HL-60/S4 treated with phorbol 12-myristate 13-acetate at 8.2 ng/mL for 4 days and 3 days (cell line): ENCODE measurements around the gene TMEM254.
"Not testable (repeated sequence)": the region's sequence is repeated elsewhere in the genome, so short reads cannot be mapped to it uniquely, and the experiment has no call there.

Experiments
- in situ Hi-C: fragments of 300-500 bp; cut with MboI; formaldehyde crosslinking; loops from 2 replicates; pipeline ENCODE4 v1.15.0; 2022; ENCODE audit warnings: low sequenced_read_pairs

The TMEM254 gene

DNA sequence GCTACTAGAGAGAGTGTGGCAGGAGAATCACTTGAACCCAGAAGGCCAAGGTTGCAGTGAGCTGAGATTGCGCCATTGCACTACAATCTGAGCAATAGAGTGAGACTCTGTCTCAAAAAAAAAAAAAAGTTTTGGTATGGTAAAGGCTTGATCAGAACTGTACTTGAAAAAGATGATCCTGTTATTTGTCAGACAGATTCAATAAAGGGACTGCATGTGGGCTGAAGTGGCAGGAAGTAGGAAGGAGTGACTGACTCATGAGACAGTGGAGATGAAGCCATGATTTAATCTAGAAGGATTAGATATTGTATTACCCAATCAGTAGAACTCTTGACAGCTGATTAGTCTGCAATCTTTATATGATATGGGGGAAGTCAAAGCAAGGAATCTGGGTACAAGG, 2.7 kb upstream of the TMEM254 start:
- in situ Hi-C loops, result no loop called here

DNA sequence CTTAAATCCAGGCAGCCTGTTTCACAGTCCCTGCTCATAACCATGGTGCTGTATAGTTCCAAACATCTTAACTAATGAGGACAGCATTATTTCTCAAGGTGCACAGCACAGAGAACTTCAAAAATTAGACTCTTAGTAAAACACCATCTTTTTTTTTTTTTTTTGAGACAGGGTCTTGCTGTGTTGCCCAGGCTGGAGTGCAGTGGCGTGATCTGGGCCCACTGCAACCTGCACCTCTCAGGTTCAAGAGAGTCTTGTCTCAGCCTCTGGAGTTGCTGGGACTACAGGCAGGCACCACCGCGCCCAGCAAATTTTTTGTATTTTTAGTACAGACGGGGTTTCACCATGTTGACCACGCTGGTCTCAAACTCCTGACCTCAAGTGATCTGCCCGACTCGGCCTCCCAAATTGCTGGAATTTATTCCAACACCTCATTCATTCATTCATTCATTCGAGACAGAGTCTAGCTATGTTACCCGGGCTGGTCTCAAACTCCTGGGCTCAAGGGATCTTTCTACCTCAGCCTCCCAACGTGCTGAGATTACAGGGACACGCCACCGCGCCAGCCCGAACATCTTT, 507 bp upstream of the TMEM254 start:
- in situ Hi-C loops, result no loop called here

DNA sequence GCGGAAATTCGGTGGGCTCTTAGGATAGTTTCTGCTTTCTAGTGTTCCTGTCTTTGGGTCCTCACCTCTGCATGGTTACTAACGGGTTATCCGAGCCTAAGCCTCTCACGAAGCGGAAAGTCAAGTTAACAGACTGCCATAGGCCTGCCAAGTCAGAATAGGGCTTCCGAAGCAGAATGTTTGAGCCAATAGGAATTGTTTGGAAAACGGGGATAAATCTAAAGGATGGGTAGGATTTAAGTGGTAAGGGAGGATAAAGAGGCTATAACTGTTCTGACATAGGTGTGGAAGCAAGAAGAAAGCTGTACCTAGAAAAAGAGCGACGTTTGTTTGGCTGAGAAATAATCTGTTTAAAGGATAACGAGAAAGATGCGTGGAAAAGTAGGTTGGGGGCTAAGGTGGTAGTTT, 851 bp downstream of the TMEM254 start:
- in situ Hi-C loops, result no loop called here

DNA sequence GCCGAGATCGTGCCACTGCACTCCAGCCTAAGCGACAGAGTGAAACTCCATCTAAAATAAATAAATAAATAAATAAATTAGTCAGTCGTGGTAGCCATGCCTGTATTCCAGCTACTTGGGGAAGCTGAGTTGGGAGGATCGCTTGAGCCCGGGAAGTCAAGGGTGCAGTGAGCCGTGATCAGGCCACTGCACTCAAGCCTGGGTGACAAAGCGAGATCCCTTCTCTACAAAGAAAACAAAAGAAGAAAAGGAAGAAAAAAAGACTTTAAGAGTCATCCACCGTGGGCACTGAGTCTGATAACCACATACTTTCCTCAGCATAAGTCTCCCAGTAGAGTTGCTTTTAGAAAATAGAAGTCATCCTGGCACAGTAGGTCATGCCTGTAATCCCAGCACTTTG, 2.6 kb downstream of the TMEM254 start:
- in situ Hi-C loops, result no loop called here

DNA sequence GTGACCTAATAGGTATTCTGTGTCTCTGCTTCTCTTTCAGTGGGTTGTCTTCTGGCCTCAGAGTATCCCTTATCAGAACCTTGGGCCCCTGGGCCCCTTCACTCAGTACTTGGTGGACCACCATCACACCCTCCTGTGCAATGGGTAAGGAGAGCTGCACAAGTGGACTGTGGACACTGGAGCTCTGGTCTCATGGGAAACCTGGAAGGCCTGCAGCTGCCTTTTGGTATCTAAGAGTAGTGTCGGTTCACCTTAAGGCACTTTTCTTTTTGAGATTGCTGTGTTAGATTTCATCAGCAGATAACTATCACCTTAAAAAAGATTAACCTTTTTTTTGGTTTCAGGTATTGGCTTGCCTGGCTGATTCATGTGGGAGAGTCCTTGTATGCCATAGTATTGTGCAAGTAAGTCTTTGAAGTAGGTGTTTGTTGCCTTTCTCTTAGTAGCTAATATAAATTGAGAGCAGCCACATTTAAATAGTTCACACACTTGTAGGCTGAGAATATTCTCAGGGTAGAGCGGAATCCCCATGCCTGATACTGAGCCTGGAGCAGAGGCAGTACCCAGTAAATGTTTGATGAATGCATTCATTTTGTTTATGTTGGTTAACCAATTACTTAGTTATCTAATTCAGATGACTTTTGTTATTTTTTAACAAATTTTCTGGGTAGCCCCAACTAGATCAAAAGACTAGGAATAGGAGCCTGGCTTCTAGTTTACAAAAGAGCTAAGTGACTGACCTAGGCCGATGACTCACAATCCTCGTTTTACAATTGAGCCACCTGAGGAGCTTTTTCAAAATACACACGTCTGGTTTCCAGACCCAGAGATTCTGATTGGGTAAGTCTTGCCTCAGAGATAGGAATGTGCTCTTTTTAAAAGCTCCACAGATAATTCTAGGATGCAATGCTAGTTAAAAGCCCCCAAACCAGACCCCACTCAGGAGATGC, 3.6 kb downstream of the TMEM254 start:
- in situ Hi-C loops, result no loop called here

GRCh38 chr10:80090121-80090520, 11.7 kb downstream of the TMEM254 start:
- in situ Hi-C loops, result no loop called here

GRCh38 chr10:80094231-80094630, 15.8 kb downstream of the TMEM254 start:
- in situ Hi-C loops, result no loop called here

DNA sequence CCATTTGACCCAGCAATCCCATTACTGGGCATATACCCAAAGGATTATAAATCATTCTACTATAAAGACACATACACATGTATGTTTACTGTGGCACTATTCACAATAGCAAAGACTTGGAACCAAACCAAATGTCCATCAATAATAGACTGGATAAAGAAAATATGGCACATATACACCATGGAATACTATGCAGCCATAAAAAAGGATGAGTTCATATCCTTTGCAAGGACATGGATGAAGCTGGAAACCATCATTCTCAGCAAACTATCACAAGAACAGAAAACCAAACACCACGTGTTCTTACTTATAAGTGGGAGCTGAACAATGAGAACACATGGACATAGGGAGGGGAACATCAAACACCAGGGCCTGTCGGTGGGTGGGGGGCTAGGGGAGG, 19.8 kb downstream of the TMEM254 start:
- in situ Hi-C loops, result not testable (repeated sequence)

- in situ Hi-C loops, result not testable (repeated sequence)
Measured at GRCh38 chr10:80099295-80099694, 20.8 kb downstream of the TMEM254 start.

- in situ Hi-C loops, result no loop called here
Measured at GRCh38 chr10:80100116-80100515, 21.7 kb downstream of the TMEM254 start.

- in situ Hi-C loops, result no loop called here
Measured at GRCh38 chr10:80100861-80101695, 22.6 kb downstream of the TMEM254 start.

DNA sequence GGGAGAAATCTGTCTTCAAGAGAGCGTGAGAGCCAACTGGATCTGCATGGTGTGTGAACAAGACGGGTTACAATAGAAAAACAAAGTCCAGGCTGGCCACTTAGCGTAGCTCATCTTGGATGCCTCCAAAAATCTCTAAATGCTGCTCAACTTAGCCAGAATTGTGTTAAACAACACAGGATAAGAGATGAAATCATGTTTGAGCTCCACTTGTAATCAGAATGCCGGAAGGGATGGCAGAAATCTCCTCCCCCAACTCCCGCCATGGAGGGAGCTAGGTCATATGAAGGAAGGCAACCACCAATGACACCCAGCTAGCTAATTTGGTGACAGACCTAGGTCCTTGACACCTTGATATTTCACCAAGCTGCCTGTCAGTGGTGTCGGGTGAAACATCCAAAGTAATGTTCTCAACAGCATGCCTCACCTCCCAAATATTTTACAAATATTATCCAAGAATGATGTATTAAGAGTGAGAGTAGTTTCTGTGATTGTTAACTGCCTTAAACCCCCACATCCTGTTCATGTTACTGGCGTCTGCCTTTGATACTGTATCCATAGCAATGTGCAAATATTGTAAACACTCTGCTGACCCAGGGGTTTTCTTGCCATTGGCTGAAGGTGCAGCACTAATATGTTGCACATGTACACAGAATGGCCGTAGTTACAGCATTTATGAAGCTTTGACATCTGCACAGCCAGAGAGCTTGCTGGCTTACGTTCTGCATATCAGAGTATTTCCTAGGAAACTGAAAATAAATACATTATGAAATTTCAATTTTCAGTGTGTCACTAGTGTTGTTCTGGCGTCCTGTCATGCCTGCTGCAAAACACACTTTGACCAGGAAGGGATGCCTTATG, 25.8 kb downstream of the TMEM254 start:
- in situ Hi-C loops, result no loop called here

DNA sequence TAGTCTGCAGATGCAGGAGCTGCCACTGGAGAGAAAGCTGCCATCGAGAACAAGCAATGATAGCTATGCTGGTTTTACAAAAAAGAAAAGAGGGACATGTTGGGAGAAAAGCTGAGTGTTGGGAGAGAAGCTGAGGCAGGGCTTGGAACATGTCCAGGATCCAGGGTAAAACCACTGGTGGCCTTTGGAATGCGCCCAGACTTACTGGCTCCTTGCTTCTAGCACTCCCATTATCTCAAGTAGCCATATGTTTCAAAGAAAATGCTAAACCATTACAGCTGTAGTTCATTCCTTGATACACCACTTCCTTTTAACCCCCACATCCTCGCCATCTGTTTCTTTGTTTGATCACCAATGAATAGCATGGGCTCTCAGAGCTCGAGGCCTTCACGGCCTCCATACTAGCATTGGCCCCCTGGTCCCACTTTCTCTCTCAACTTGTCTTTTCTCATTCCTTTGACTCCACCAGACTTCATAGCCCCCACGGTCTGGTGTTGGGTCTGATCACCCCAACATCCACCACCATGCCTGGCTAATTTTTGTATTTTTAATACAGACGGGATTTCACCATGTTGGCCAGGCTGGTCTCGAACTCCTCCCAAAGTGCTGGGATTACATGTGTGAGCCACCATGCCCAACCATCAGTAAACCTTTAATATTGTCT, 30.2 kb downstream of the TMEM254 start:
- in situ Hi-C loops, result no loop called here

DNA sequence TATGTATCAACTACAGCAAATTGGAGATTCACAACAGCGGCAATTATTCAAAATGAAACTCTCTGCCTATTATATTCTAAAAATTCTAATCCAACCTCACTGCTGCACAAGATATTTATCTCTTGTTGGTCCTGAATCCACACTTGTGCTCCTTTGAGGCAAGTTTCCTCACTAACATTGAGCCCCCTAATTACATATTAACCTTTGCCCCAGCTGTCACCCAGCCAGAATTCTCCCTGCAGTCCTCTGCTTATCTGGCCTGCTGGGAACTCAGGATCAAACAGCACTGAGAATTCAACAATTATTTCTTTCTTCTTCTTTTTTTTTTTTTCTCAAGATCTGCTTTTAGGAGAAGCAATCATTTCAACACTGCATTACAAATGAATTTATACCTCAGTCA, 32.5 kb downstream of the TMEM254 start:
- in situ Hi-C loops, result no loop called here

GRCh38 chr10:80118669-80119068, 40.2 kb downstream of the TMEM254 start:
- in situ Hi-C loops, result no loop called here

DNA sequence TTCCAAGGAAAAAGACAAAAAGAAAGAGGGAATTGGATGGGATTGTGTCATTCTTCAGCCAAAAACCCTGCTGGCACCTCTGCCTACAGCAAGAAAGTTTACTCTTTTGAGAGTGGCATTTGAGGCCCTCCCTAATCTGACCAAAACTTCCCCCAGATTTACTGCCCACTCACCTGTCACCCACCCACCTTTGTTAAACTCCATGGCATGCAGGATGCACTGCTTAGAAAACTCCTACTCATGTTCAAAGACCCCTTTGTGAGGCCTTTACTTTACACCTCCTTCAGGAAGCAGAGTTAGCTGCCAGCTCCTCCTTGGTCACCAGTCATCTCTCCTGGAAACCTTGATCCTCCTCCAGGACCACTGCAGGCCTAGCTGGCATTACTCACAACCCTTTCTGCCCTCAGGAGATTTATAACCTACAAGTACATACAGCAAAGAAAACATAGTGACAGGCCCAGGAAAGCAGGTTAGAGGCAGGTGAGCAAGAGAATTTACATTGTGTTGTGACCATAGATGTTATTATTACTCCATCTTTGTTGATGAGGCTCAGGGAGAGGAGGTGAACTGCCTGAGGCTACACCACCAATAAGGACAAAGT, 43.7 kb downstream of the TMEM254 start:
- in situ Hi-C loops, result no loop called here

DNA sequence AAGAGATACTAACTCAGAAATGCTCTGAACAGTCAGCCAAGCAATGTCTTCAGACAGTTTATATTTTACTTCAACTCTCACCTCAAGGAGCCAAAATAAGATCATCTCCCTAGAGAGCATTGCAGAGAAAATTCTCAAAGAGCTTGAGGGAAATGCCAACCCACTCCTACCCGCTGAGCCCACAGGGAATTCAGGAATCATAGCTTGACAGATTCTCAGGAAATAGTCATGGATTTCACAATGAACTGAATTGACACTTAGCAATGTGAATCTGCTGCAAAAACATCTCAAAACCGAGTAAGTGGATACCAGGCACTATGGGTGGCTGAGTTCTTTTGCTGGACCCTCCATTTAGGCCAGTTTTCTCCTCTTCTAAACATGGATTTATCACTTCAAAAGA, 44.3 kb downstream of the TMEM254 start:
- in situ Hi-C loops, result no loop called here

DNA sequence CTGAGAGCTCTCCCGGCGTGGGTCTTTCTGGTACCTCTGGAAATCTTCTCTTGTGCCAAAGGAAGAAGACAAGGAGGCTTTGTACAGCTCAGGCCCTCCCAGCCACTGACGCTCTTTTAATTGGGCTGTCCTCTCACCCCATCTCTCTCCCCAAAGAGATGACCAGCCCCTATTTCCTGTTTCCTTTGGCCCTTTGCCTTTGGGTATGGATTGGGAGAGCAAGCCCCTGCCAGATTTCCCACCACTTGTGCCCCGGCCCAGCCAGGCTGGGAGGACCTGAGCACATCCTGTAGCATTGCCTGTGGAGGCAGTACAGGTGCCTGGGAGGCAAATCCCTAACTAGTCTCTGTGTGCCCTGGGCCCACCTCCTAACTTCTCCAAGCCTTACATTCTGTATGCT, 48.4 kb downstream of the TMEM254 start:
- in situ Hi-C loops, result no loop called here

GRCh38 chr10:80131499-80131901, 53.0 kb downstream of the TMEM254 start:
- in situ Hi-C loops, result no loop called here
